D721Med (cell line): ENCODE data around the gene ZNF891.

Experiments
- DNase-seq: peaks from one replicate; pipeline ENCODE4 v3.0.0; 2011; ENCODE audit warnings: low spot score; ENCODE audit not compliant: insufficient read length
- FAIRE-seq: peaks from 2 replicates; lab custom pipeline; 2011; peaks lifted over from hg19 to GRCh38; lab: Jason Lieb, UNC
- CTCF ChIP-seq: IDR thresholded peaks from 2 replicates; pipeline ENCODE4 v1.5.1; 2012; ENCODE audit warnings: mild to moderate bottlenecking, control low read depth; ENCODE audit not compliant: insufficient read depth; ENCODE audit errors: missing control alignments

ZNF891 gene

DNA sequence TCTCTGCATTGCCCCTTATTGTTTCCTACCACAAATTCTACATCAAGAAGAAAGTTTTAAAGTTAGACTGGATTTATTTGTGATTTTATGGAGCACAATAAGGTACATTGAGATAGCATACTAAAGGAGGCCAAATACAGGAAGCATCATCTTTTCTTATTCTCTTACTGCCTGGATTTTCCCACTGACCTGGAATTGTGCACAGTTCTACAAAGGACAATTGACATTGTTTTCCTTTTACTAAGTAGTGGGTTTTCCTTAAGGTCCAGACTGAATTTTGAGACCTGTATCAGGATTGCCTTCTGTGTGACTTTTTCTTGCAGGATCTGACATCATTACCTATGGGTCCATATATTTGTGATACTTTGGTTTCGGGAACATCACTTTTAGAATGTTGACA lies 68.1 kb downstream of the ZNF891 start:
- DNase-seq (no peak), FAIRE-seq (no peak)
- TF ChIP-seq CTCF: no peak

DNA sequence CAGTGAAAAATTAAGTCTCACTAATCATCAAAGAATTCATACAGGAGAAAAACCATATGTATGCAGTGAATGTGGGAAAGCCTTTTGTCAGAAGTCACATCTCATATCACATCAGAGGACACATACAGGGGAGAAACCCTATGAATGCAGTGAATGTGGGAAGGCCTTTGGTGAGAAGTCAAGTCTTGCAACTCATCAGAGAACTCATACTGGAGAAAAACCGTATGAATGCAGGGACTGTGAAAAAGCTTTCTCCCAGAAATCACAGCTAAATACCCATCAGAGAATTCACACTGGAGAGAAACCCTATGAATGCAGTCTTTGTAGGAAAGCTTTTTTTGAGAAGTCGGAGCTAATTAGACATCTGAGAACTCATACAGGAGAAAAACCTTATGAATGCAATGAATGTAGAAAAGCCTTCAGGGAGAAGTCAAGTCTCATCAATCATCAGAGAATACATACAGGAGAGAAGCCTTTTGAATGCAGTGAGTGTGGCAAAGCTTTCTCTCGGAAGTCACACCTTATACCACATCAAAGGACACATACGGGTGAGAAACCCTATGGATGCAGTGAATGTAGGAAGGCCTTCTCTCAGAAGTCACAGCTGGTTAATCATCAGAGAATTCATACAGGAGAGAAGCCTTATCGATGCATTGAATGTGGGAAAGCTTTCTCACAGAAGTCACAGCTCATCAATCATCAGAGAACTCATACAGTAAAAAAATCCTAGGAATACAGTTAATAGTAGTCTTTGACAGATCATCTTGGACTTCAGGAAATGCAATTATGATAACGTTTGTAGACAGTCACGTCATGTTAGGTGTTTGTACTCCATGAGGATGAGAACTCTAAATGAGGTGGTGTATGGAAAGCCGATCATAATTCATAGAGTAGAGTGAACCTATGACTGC lies 71.6 kb downstream of the ZNF891 start:
- DNase-seq (no peak), FAIRE-seq (no peak)
- TF ChIP-seq CTCF: no peak

DNA sequence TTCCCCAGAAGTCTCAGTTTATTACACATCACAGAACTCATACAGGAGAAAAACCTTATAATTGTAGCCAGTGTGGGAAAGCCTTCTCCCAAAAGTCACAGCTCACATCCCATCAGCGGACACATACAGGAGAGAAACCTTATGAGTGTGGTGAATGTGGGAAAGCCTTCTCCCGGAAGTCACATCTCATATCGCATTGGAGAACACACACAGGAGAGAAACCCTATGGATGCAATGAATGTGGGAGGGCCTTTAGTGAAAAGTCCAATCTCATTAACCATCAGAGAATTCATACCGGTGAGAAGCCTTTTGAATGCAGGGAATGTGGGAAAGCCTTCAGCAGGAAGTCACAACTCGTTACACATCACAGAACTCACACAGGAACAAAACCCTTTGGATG lies 72.6 kb downstream of the ZNF891 start:
- TF ChIP-seq CTCF: no peak
- FAIRE-seq (no peak), DNase-seq (no peak)
